HPDE6-E6E7 (cell line): Measurements from ENCODE around the gene ERCC4.

Experiments used
- DNase-seq: peaks from one replicate; pipeline ENCODE4 v3.0.0; 2011; ENCODE audit warnings: missing footprints; ENCODE audit errors: extremely low spot score

Gene ERCC4

GRCh38 chr16:13994239-13995106 lies 74.5 kb downstream of the ERCC4 start:
- no peak for DNase-seq

DNA sequence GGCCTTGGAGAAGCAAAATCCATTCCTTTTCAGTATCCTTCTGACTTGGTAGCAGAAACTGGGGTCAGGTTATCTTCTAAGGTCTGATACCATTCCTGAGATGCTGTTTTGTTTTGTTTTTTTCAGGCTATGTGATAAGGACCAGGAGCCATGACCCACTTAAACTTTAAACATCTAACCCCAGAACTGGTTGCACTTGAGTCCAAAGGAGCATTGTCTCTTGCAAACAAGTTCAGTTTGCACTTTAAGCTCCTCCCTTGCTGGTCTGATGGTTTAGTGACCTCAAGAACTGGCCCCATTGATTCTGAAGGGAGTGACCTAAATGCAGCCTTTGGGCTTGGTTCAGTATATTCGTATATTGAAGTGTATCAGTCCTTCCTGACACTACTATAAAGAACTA lies 75.2 kb downstream of the ERCC4 start:
- no peak for DNase-seq

DNA sequence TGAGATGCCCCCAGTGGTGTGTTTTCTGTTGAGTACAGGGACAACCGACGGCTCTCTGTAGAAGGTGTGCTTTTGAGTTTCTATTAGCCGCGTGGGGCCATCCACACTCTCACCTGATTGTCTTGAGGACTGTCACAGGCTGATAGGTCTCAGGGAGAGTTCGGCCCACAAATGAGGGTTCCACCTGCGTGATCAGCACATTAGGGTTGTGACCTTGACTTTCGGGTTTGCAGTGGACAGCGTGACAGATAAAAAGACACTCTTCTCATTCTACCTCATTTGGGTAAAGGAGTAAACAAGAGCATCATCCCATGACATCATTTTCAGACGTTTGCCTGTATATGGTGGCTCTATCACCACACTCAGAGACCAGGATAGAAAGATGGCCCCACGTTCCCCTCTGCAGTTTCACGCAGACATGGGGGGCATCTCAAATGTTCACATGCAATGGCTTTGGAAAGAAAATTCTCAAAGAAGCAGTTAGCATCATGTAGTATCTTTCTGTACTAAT lies 76.9 kb downstream of the ERCC4 start:
- DNase-seq: no peak

GRCh38 chr16:13997526-13997925 lies 77.6 kb downstream of the ERCC4 start:
- no peak for DNase-seq

DNA sequence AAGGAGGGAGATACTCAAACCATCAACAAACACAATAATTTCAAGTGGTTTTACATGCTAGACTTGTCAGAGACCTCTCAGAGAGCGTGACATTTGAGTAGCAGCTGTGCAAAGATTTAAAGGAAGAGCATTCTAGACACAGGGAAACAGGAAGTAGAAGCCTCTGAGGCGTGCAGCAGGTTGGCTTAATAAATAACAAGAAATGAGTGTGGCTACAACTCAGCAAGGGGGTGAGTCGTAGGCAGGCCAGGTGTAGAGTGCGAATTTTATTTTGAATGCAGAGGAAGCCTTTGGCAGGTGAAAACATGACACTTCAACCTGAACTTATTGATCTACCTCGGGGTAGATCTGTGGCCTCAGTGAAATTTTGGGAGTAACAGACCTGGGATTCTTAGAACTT lies 78.0 kb downstream of the ERCC4 start:
- no peak for DNase-seq

DNA sequence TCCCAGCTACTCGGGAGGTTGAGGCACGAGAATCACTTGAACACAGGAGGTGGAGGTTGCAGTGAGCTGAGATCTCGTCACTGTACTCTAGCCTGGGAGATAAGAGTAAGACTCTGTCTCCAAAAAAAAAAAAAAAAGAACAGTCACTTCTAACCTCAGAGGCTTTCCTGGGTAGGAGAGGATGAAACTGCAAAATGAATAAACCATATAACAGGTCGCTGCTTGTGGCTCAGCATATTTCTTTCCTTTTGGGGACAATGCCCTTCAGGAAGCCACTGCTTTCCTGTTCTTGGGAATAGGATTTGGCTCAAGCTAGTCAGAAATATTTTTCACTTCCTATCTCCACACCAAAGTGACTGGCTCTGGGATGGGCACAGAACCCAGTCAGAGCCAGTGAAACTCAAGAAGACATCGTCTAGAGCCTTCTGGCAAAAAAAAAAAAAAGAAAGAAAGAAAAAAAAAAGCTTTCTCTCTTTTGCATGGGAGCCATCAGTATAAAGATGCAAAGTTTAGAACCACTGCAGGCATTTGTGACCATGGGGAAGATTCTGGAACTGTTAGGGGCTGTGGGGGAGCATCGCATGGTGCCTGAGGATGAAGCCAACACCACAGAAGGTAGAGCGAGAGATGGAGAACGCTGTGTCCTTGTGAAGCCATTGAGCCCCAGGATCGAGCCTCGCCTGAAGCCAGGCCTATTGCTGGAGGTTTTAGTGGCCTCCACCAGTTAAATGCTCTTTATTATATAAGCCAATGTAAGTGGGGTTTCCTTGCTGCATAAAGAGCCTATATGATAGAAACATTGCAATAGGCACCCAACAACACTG lies 79.3 kb downstream of the ERCC4 start:
- no peak for DNase-seq

DNA sequence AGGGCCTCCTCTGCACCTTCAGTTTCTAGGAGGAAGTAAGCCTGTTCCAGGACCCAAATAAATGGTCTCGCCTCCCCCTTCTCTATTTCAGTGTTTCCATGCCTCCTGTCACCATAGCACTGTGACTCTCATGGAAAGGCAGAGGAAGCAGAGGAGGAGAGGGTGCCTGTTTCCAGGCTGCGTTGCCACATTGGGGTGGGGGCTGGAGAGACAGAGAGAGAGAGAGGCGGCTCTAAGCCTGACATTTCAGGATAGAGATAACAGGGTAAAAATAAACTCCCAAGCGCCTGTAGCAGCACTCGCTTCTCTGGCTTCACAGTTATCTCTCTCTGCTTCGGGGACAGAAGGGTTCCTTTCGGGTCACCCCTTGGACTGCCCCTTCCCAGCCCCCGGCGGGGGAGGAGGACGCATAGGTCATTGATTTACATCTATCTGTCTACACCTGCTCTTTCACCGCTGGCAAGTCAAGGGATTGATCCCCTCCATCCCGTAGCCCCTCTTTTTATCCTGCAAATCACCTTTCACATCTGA lies 80.0 kb downstream of the ERCC4 start:
- no peak for DNase-seq

DNA sequence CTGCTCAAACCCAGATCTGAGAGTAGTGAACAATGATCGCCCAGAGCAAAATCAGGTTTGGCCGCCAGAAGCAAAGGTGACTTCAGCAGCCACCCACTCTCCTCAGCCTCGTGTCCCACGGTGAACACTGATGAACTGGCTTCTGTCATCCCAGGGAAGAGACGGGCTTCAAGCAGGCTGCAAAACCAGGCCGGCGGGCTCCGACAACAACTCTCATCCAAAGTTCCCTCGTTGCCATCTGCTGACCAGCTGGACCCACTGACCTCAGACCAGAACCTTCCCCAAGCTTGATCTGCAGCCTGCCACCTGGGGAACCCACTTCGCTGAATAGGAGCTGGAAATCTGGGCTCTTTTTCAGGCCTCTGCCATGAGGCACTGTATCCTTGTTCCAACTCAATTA lies 81.6 kb downstream of the ERCC4 start:
- DNase-seq: no peak
